Stimulated activated CD4-positive, alpha-beta T cell treated with anti-CD3 and anti-CD28 coated beads, TNF-alpha, amount 100 ng/mL, for 24 hours (primary cell): ENCODE data around the gene UPF2.

Experiments
- DNase-seq, 3 experiments: peaks; one replicate each; pipeline ENCODE4 v3.0.0-alpha.2; 2020; ENCODE audit warnings: low read depth in 3 of 3

UPF2 gene

GRCh38 chr10:11882646-11883375 lies 159.8 kb downstream of the UPF2 start:
- DNase-seq: no peak

GRCh38 chr10:11881477-11882417 lies 160.9 kb downstream of the UPF2 start:
- no peak for DNase-seq

GRCh38 chr10:11881030-11881476 lies 161.6 kb downstream of the UPF2 start:
- no peak for DNase-seq

GRCh38 chr10:11880151-11881029 lies 162.2 kb downstream of the UPF2 start:
- DNase-seq: no peak

- DNase-seq: no peak
These were observed 163.1 kb downstream of the UPF2 start for GRCh38 chr10:11879387-11880094.

- DNase-seq: no peak
These were observed 163.8 kb downstream of the UPF2 start for GRCh38 chr10:11878776-11879175.

- no peak for DNase-seq
These were observed 165.1 kb downstream of the UPF2 start for GRCh38 chr10:11877591-11877905.

- no peak for DNase-seq
These were observed 165.6 kb downstream of the UPF2 start for GRCh38 chr10:11876805-11877590.

- DNase-seq: no peak
These were observed 166.3 kb downstream of the UPF2 start for GRCh38 chr10:11876324-11876723.

- DNase-seq: no peak
These were observed 166.9 kb downstream of the UPF2 start for GRCh38 chr10:11875494-11876281.

GRCh38 chr10:11874568-11875493 lies 167.8 kb downstream of the UPF2 start:
- peak; percentile 1 to 57 (median 13) for DNase-seq

- DNase-seq: no peak
These were observed 171.1 kb downstream of the UPF2 start for GRCh38 chr10:11871466-11871865.

GRCh38 chr10:11870900-11871400 lies 171.7 kb downstream of the UPF2 start:
- no peak for DNase-seq

- no peak for DNase-seq
These were observed 172.2 kb downstream of the UPF2 start for GRCh38 chr10:11870461-11870780.
